Peyer's patch (tissue), 4 donors: ENCODE measurements around the gene COTL1.

ENCODE experiments used
- POLR2A ChIP-seq, 2 donors: fragments of 450-650 bp; IDR thresholded peaks; one replicate each; pipeline ENCODE4 v1.5.1; 2017; ENCODE audit warnings: antibody characterized with exemption in 2 of 2, mild to moderate bottlenecking in 2 of 2, moderate library complexity in 2 of 2
- TF ChIP-seq, protein P1 (sequence below), 6 experiments: fragments of 450-650 bp in 4 of 6; fragments of 200-600 bp in 2 of 6; sonication (generic) in 1 of 6; IDR thresholded peaks; one replicate each; pipeline ENCODE4 v1.5.1; 2017 to 2019; ENCODE audit warnings: antibody characterized with exemption in 6 of 6, mild to moderate bottlenecking in 3 of 6, moderate library complexity in 1 of 6

DNA sequence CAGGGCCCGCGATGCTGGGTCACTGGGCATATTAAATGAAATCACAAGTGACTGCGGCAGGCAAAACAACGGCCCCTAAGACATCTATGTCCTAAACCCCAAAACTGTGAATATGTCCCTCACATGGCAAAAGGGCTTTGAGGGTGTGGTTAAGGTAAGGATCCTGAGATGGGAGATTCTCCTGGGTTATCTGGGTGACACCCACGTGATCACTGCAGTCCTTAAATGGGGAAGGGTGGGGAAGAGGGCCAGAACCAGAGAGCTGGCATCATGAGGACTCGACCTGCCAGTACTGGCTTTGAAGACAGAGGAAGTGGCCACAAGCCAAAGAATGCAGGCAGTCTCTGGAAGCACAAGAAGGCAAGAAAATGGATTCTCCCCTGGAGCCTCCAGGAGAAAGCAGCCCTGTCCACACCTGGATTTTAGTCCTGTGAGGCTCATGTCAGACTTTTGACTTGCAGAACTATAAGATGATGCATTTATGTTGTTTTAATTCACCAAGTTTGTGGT is 12.5 kb downstream of the COTL1 start:
- TF ChIP-seq, protein P1, sequence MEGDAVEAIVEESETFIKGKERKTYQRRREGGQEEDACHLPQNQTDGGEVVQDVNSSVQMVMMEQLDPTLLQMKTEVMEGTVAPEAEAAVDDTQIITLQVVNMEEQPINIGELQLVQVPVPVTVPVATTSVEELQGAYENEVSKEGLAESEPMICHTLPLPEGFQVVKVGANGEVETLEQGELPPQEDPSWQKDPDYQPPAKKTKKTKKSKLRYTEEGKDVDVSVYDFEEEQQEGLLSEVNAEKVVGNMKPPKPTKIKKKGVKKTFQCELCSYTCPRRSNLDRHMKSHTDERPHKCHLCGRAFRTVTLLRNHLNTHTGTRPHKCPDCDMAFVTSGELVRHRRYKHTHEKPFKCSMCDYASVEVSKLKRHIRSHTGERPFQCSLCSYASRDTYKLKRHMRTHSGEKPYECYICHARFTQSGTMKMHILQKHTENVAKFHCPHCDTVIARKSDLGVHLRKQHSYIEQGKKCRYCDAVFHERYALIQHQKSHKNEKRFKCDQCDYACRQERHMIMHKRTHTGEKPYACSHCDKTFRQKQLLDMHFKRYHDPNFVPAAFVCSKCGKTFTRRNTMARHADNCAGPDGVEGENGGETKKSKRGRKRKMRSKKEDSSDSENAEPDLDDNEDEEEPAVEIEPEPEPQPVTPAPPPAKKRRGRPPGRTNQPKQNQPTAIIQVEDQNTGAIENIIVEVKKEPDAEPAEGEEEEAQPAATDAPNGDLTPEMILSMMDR (IDR thresholded peaks at IDR 0.05): no peak
- no peak for TF ChIP-seq POLR2A (IDR thresholded peaks at IDR 0.05)
